Tongue (tissue), 2 donors: ENCODE results near the gene RAI1. TPM values are rescaled to one million over a fixed set of nuclear protein-coding genes. Genes with fewer than 3 reads are reported as not detected.

ENCODE experiments used
- small RNA-seq: library from RNA; depleted of rRNA; stranded (forward); fragments of <200 nt; gene quantifications from one replicate; pipeline ENCODE3, GENCODE V24; 2014; ENCODE audit warnings: low replicate concordance
- total RNA-seq: library from RNA; depleted of rRNA; stranded (reverse); fragments of >200 nt; gene quantifications from one replicate; pipeline ENCODE4 v1.2.3, GENCODE V29; 2014

The RAI1 gene
- total RNA-seq, 1 donor from 2014 or later, result 14.9 TPM

Small RNAs within 50 kb of the gene (small RNA-seq; reads per million reads assigned to genes)
- gene MIR33B (1.4 reads per million, percentile 88 among the genes with 10 or more reads in this experiment), gene MIR6777 (not detected), gene RF02177 (not detected), gene RF02178 (not detected)

Other genes starting within 250 kb of the RAI1 start
- gene MED9, start 204.5 kb upstream of the RAI1 start, total RNA-seq, result 23.0 TPM
- 14.5 TPM for gene RASD1, start 185.1 kb upstream of the RAI1 start, total RNA-seq
- 31.4 TPM for gene PEMT, start 89.8 kb upstream of the RAI1 start, total RNA-seq
- 52.7 TPM for gene SREBF1, start 155.5 kb downstream of the RAI1 start, total RNA-seq